Measurements from ENCODE around the gene GSTA3. TPM values are rescaled to one million over a fixed set of nuclear protein-coding genes. Genes with fewer than 3 reads are reported as not detected.
"Not testable (repeated sequence)": the region's sequence is repeated elsewhere in the genome, so short reads cannot be mapped to it uniquely, and the experiment has no call there.

Gene GSTA3
- total RNA-seq, 1 experiment from 2014 or later, result not detected

- H3K27ac ChIP-seq (ENCODE audit: low read length); H3K9me2 ChIP-seq (replicated peaks; ENCODE audit: insufficient read depth, low read length); H3K4me1 ChIP-seq (ENCODE audit: low read length); H4K20me1 ChIP-seq (ENCODE audit: insufficient read depth, low read depth, low read length); H3K27me3 ChIP-seq (ENCODE audit: low read length); H3K9ac ChIP-seq (ENCODE audit: low read length); H3K4me2 ChIP-seq (ENCODE audit: low read depth, low read length, poor library complexity, severe bottlenecking); H2AFZ ChIP-seq (ENCODE audit: low read length); H3K9me3 ChIP-seq (ENCODE audit: low read length); H3K79me2 ChIP-seq (ENCODE audit: low read length); H3K4me3 ChIP-seq (ENCODE audit: low read length); H3K36me3 ChIP-seq (ENCODE audit: insufficient read depth, low read length): not testable (repeated sequence)
- peak; percentile 6 for DNase-seq
These were observed 40.6 kb downstream of the GSTA3 start for GRCh38 chr6:52868899-52869298.

- H3K4me3 ChIP-seq (ENCODE audit: low read length), result no peak overlapping the region
- no peak overlapping the region for H3K27ac ChIP-seq (ENCODE audit: low read length)
- H3K9me2 ChIP-seq (replicated peaks; ENCODE audit: insufficient read depth, low read length), result no peaks in the 10 kb centered on the region
- H3K36me3 ChIP-seq (ENCODE audit: insufficient read depth, low read length), result no peaks in the 10 kb centered on the region
- peak; percentile 37 for DNase-seq
- H3K4me1 ChIP-seq (ENCODE audit: low read length), result no peaks in the 10 kb centered on the region
- no peaks in the 10 kb centered on the region for H3K9me3 ChIP-seq (ENCODE audit: low read length)
- no peak overlapping the region for H3K9ac ChIP-seq (ENCODE audit: low read length)
- H3K4me2 ChIP-seq (ENCODE audit: low read depth, low read length, poor library complexity, severe bottlenecking), result no peak overlapping the region
- H2AFZ ChIP-seq (ENCODE audit: low read length), result no peak overlapping the region
- H3K27me3 ChIP-seq (ENCODE audit: low read length), result no peaks in the 10 kb centered on the region
- H3K79me2 ChIP-seq (ENCODE audit: low read length), result no peaks in the 10 kb centered on the region
- H4K20me1 ChIP-seq (ENCODE audit: insufficient read depth, low read depth, low read length), result no peaks in the 10 kb centered on the region
These were observed 41.3 kb downstream of the GSTA3 start for GRCh38 chr6:52868240-52868639.

GRCh38 chr6:52861151-52861550 is 48.3 kb downstream of the GSTA3 start:
- not testable (repeated sequence) for H3K9ac ChIP-seq (ENCODE audit: low read length); H3K79me2 ChIP-seq (ENCODE audit: low read length); H3K4me2 ChIP-seq (ENCODE audit: low read depth, low read length, poor library complexity, severe bottlenecking); H3K9me2 ChIP-seq (replicated peaks; ENCODE audit: insufficient read depth, low read length); H3K4me1 ChIP-seq (ENCODE audit: low read length); H2AFZ ChIP-seq (ENCODE audit: low read length); H3K9me3 ChIP-seq (ENCODE audit: low read length); H3K36me3 ChIP-seq (ENCODE audit: insufficient read depth, low read length); H3K27ac ChIP-seq (ENCODE audit: low read length); H4K20me1 ChIP-seq (ENCODE audit: insufficient read depth, low read depth, low read length); DNase-seq; H3K27me3 ChIP-seq (ENCODE audit: low read length); H3K4me3 ChIP-seq (ENCODE audit: low read length)

DNA sequence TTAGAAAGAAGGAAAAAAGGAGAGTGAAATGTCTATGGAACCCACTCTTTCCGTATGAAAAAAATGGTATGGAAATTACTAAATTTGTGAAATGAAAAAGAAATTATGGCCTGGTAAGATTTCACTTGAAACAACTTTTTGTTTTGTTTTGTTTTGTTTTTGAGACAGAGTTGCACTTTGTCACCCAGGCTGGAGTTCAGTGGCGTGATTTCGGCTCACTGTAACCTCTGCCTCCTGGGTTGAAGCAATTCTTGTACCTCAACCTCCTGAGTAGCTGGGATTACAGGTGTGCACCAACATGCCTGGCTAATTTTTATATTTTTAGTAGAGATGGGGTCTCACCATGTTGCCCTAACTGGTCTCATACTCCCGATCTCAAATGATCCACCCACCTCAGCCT is 51.1 kb downstream of the GSTA3 start:
- Histone ChIP-seq H3K36me3 (ENCODE audit: insufficient read depth, low read length) (no peaks in the 10 kb centered on the region), H2AFZ (ENCODE audit: low read length) (no peak overlapping the region), H3K9me3 (ENCODE audit: low read length) (no peaks in the 10 kb centered on the region), H4K20me1 (ENCODE audit: insufficient read depth, low read depth, low read length) (no peaks in the 10 kb centered on the region), H3K27me3 (ENCODE audit: low read length) (no peaks in the 10 kb centered on the region), H3K4me2 (ENCODE audit: low read depth, low read length, poor library complexity, severe bottlenecking) (no peak overlapping the region), H3K27ac (ENCODE audit: low read length) (no peak overlapping the region), H3K9me2 (replicated peaks; ENCODE audit: insufficient read depth, low read length) (no peaks in the 10 kb centered on the region), H3K4me3 (ENCODE audit: low read length) (no peak overlapping the region), H3K9ac (ENCODE audit: low read length) (no peak overlapping the region), H3K79me2 (ENCODE audit: low read length) (no peaks in the 10 kb centered on the region), H3K4me1 (ENCODE audit: low read length) (no peaks in the 10 kb centered on the region)
- DNase-seq, result no peak

GRCh38 chr6:52856137-52856536 is 53.4 kb downstream of the GSTA3 start:
- H3K27ac ChIP-seq (ENCODE audit: low read length); H3K79me2 ChIP-seq (ENCODE audit: low read length); H3K4me2 ChIP-seq (ENCODE audit: low read depth, low read length, poor library complexity, severe bottlenecking); H3K9me2 ChIP-seq (replicated peaks; ENCODE audit: insufficient read depth, low read length); H3K4me3 ChIP-seq (ENCODE audit: low read length); H3K9ac ChIP-seq (ENCODE audit: low read length); H3K36me3 ChIP-seq (ENCODE audit: insufficient read depth, low read length); H3K27me3 ChIP-seq (ENCODE audit: low read length); H4K20me1 ChIP-seq (ENCODE audit: insufficient read depth, low read depth, low read length); H3K9me3 ChIP-seq (ENCODE audit: low read length); DNase-seq; H2AFZ ChIP-seq (ENCODE audit: low read length); H3K4me1 ChIP-seq (ENCODE audit: low read length): not testable (repeated sequence)

DNA sequence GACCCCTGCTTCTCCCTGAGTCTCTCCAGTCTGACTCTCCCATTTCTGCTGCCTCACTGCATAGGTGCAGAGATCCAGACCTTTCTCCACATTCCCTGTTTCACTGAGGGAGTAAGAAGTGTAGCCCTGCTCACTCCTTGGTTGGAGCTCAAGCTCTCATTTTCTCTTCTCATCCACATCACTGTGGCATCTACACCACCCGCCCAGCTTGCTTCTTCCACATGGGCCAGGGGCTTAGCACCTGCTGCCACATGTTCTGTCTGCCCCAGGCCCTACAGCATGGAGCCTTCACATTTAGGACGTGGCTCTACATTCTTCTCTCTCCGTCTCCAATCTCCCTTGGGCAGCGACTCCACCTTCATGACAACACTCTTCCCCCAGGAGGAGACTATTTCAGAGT is 60.4 kb downstream of the GSTA3 start:
- Histone ChIP-seq H3K36me3 (ENCODE audit: insufficient read depth, low read length) (no peaks in the 10 kb centered on the region), H4K20me1 (ENCODE audit: insufficient read depth, low read depth, low read length) (no peaks in the 10 kb centered on the region), H3K9ac (ENCODE audit: low read length) (no peak overlapping the region), H3K9me3 (ENCODE audit: low read length) (no peaks in the 10 kb centered on the region), H3K4me2 (ENCODE audit: low read depth, low read length, poor library complexity, severe bottlenecking) (no peak overlapping the region), H3K4me1 (ENCODE audit: low read length) (no peaks in the 10 kb centered on the region), H3K4me3 (ENCODE audit: low read length) (no peak overlapping the region), H3K79me2 (ENCODE audit: low read length) (no peaks in the 10 kb centered on the region), H3K9me2 (replicated peaks; ENCODE audit: insufficient read depth, low read length) (no peaks in the 10 kb centered on the region; the same call in 1 of the 2 replicates), H3K27me3 (ENCODE audit: low read length) (0 out of 2 replicates have a peak, but pooled peaks cover 2% of the 10 kb centered on the region), H3K27ac (ENCODE audit: low read length) (no peak overlapping the region), H2AFZ (ENCODE audit: low read length) (no peak overlapping the region)
- DNase-seq, result no peak

Other genes starting within 250 kb of the GSTA3 start
- 23.7 and 61.3 TPM in 2 replicates for gene TMEM14A, start 238.6 kb downstream of the GSTA3 start, total RNA-seq (2014; rRNA removed; shearing (Covaris generic); ENCODE audit: low replicate concordance)
- not detected in 2 replicates for gene GSTA2, start 146.2 kb downstream of the GSTA3 start, total RNA-seq (2014; rRNA removed; shearing (Covaris generic); ENCODE audit: low replicate concordance)
- not detected in 2 replicates for gene GSTA1, start 105.9 kb downstream of the GSTA3 start, total RNA-seq (2014; rRNA removed; shearing (Covaris generic); ENCODE audit: low replicate concordance)
- gene GSTA5, start 68.9 kb downstream of the GSTA3 start, total RNA-seq (2014; rRNA removed; shearing (Covaris generic); ENCODE audit: low replicate concordance), result not detected in 2 replicates
- 0.97 and 2.8 TPM in 2 replicates for gene GSTA4, start 85.6 kb upstream of the GSTA3 start, total RNA-seq (2014; rRNA removed; shearing (Covaris generic); ENCODE audit: low replicate concordance)
- 1.1 and 3.5 TPM in 2 replicates for gene CILK1, start 152.1 kb upstream of the GSTA3 start, total RNA-seq (2014; rRNA removed; shearing (Covaris generic); ENCODE audit: low replicate concordance)
- 41.5 and 51.0 TPM in 2 replicates for gene FBXO9, start 155.7 kb upstream of the GSTA3 start, total RNA-seq (2014; rRNA removed; shearing (Covaris generic); ENCODE audit: low replicate concordance)
- 0.07 TPM in 1 of 2 replicates, not detected in the other for gene GCM1, start 239.1 kb upstream of the GSTA3 start, total RNA-seq (2014; rRNA removed; shearing (Covaris generic); ENCODE audit: low replicate concordance)

Data from Karpas-422 (cell line).